Measurements from ENCODE around the gene TRPC4AP.

DNA sequence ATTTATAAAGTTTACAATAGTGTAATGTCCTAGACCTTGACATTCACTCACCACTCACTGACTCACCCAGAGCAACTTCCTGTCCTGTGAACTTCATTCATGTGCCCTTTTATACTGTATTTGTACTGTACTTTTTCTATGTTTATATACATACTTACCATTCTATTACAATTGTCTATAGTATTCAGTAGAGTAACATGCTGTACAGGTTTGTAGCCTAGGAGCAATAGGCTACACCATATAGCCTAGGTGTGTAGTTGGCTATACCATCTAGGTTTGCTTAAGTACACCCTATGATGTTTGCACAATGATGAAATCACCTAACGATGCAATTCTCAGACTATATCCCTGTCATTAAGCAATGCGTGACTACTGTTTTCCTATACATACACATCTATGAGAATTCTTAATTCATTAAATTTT lies 37.1 kb upstream of the TRPC4AP start:
- TF ChIP-seq SUZ12 (IDR thresholded peaks at IDR 0.05; ENCODE audit: extremely low read depth, insufficient read depth, insufficient read length) (no peak), YY1 (IDR thresholded peaks at IDR 0.05; ENCODE audit: insufficient read depth, insufficient read length) (no peak), ZNF274 (IDR thresholded peaks at IDR 0.05; ENCODE audit: low read depth, low read length) (no peak)

Data from NT2/D1 (cell line).